ENCODE results near the gene PYGO2. TPM values are rescaled to one million over a fixed set of nuclear protein-coding genes. Genes with fewer than 3 reads are reported as not detected.

Gene PYGO2
- total RNA-seq, 2 experiments from 2014 or later, result 44.3 to 47.3 TPM

GRCh38 chr1:155004352-155005075 is 42.9 kb upstream of the PYGO2 start:
- ChIA-PET POLR2A (interaction anchor here (0.7 to 2.0 kb wide), 4 partner anchors 12 to 866 kb away, joined by 3 to 10 read pairs (median 4); partner anchors contain the start of gene FLAD1), CTCF (ENCODE audit: unreplicated experiment) (interaction anchor here (0.7 kb wide), 1 partner anchor 1145 kb away, joined by 5 read pairs; no protein-coding TSS in a partner anchor)
- BruUV-seq (replicated peaks), result no TSS peak
- Histone ChIP-seq H3K9me3 (ENCODE audit: low read length) (no peaks in the 10 kb centered on the region), H3K4me3 (ENCODE audit: low read depth, low read length, poor library complexity, severe bottlenecking) (peak overlapping the region; percentile 87), H4K20me1 (ENCODE audit: insufficient read depth, low read length) (no peaks in the 10 kb centered on the region), H3K9me2 (ENCODE audit: insufficient read depth, low read length) (no peaks in the 10 kb centered on the region), H3K27ac (ENCODE audit: low read depth, low read length, poor library complexity, severe bottlenecking) (peak overlapping the region; percentile 77), H3K79me2 (ENCODE audit: insufficient read depth, low read depth, low read length) (peaks cover 10% of the 10 kb centered on the region; the same call in 1 of the 2 replicates), H3K4me2 (ENCODE audit: low read length) (peak overlapping the region; percentile 93), H2AFZ (ENCODE audit: low read length) (no peak overlapping the region), H3K36me3 (ENCODE audit: insufficient read depth, low read length) (no peaks in the 10 kb centered on the region), H3K4me1 (ENCODE audit: insufficient read depth, low read length, poor library complexity, severe bottlenecking) (peaks cover 64% of the 10 kb centered on the region)
- no peak for DNase-seq (ENCODE audit: low spot score)
- TF ChIP-seq CTCF (conservative IDR thresholded peaks at IDR 0.05; ENCODE audit: low read length), result no peak; the same call in 1 of the 2 replicates
- no peak for TF ChIP-seq EZH2phosphoT487 (IDR thresholded peaks at IDR 0.05; ENCODE audit: borderline replicate concordance, low read depth, low read length)
- intact Hi-C loops (cut with micrococcal nuclease; ENCODE audit: unreplicated experiment), result loop anchor here (5.0 kb wide), 1 partner anchor 142 kb away; no protein-coding TSS in a partner anchor

GRCh38 chr1:155003766-155004351 is 42.3 kb upstream of the PYGO2 start:
- Histone ChIP-seq H3K9me3 (ENCODE audit: low read length) (no peaks in the 10 kb centered on the region), H3K4me1 (ENCODE audit: insufficient read depth, low read length, poor library complexity, severe bottlenecking) (peaks cover 68% of the 10 kb centered on the region), H2AFZ (ENCODE audit: low read length) (peak overlapping the region; percentile 23; the same call in 1 of the 2 replicates), H3K9me2 (ENCODE audit: insufficient read depth, low read length) (no peaks in the 10 kb centered on the region), H3K4me3 (ENCODE audit: low read depth, low read length, poor library complexity, severe bottlenecking) (peak overlapping the region; percentile 87), H3K4me2 (ENCODE audit: low read length) (peak overlapping the region; percentile 93), H3K36me3 (ENCODE audit: insufficient read depth, low read length) (no peaks in the 10 kb centered on the region), H3K27ac (ENCODE audit: low read depth, low read length, poor library complexity, severe bottlenecking) (peak overlapping the region; percentile 77), H4K20me1 (ENCODE audit: insufficient read depth, low read length) (no peaks in the 10 kb centered on the region), H3K79me2 (ENCODE audit: insufficient read depth, low read depth, low read length) (peaks cover 10% of the 10 kb centered on the region; the same call in 1 of the 2 replicates)
- 0 out of 2 replicates have a peak, but pooled peaks have one; percentile 17 for TF ChIP-seq CTCF (conservative IDR thresholded peaks at IDR 0.05; ENCODE audit: low read length)
- no peak for TF ChIP-seq EZH2phosphoT487 (IDR thresholded peaks at IDR 0.05; ENCODE audit: borderline replicate concordance, low read depth, low read length)
- ChIA-PET POLR2A (interaction anchor here (0.7 to 2.0 kb wide), 3 partner anchors 13 to 148 kb away, joined by 3 to 10 read pairs (median 4); partner anchors contain the start of gene FLAD1), CTCF (ENCODE audit: unreplicated experiment) (no interaction called here)
- no TSS peak for BruUV-seq (replicated peaks)
- intact Hi-C loops (cut with micrococcal nuclease; ENCODE audit: unreplicated experiment), result loop anchor here (5.0 kb wide), 1 partner anchor 142 kb away; no protein-coding TSS in a partner anchor
- peak; percentile 48 for DNase-seq (ENCODE audit: low spot score)
